A673 (cell line): ENCODE measurements around the gene PCLO.

Experiments used
- CTCF ChIP-seq: fragments of 300-800, 200-600 bp; sonication (generic); conservative IDR thresholded peaks from 2 replicates; pipeline ENCODE4 v1.5.1; 2017; ENCODE audit warnings: low read depth, mild to moderate bottlenecking, antibody characterized with exemption, low read length, moderate library complexity, mixed read lengths
- EZH2 ChIP-seq: fragments of 200-600 bp; sonication (generic); IDR thresholded peaks from 2 replicates; pipeline ENCODE4 v1.6.1; 2017; ENCODE audit warnings: borderline replicate concordance, low read depth, mild to moderate bottlenecking, mixed read lengths, antibody characterized with exemption, low read length; ENCODE audit not compliant: poor library complexity, severe bottlenecking

GRCh38 chr7:82926477-82926876, 236.2 kb downstream of the PCLO start:
- TF ChIP-seq CTCF = no peak
- TF ChIP-seq EZH2 = no peak
